Lung (tissue), 12 donors: Measurements from ENCODE around the gene PEX11G. TPM values are rescaled to one million over a fixed set of nuclear protein-coding genes. Genes with fewer than 3 reads are reported as not detected.

Source experiments
- ATAC-seq: fragments of 200-7000 bp; cut with Tn5 transposase; one replicate; pipeline ENCODE4 v1.9.1; 2020; ENCODE audit warnings: moderate number of reproducible peaks; ENCODE audit not compliant: insufficient read depth, low FRiP score
- DNase-seq, 3 donors: peaks; one replicate each; pipeline ENCODE4 v3.0.0-alpha.2; 2013 to 2017
- H3K27ac ChIP-seq, 2 donors: one replicate each; pipeline ENCODE4 v1.5.1; 2013; ENCODE audit warnings: mild to moderate bottlenecking in 2 of 2, moderate library complexity in 2 of 2, control low read depth in 1 of 2, inconsistent platforms in 1 of 2, low read depth in 1 of 2, low read length in 1 of 2
- H3K27me3 ChIP-seq, 3 donors: one replicate each; pipeline ENCODE4 v1.5.1; 2013; ENCODE audit warnings: low read length in 2 of 3; ENCODE audit not compliant: control insufficient read depth in 3 of 3, insufficient read depth in 3 of 3
- H3K36me3 ChIP-seq, 4 donors: one replicate each; pipeline ENCODE4 v1.5.1; 2013; ENCODE audit warnings: low read length in 4 of 4, mild to moderate bottlenecking in 1 of 4, moderate library complexity in 1 of 4; ENCODE audit not compliant: control insufficient read depth in 4 of 4, insufficient read depth in 4 of 4
- H3K4me1 ChIP-seq, 5 donors: one replicate each; pipeline ENCODE4 v1.5.1; 2013; ENCODE audit warnings: low read length in 5 of 5, mild to moderate bottlenecking in 2 of 5, moderate library complexity in 1 of 5; ENCODE audit not compliant: control insufficient read depth in 5 of 5, insufficient read depth in 5 of 5
- H3K4me3 ChIP-seq: one replicate; pipeline ENCODE4 v1.5.1; 2013; ENCODE audit warnings: mild to moderate bottlenecking, control low read depth, moderate library complexity
- H3K9ac ChIP-seq, 2 donors: one replicate each; pipeline ENCODE4 v1.5.1; 2013; ENCODE audit warnings: low read length in 2 of 2, control low read depth in 1 of 2; ENCODE audit not compliant: insufficient read depth in 1 of 2
- H3K9me3 ChIP-seq, 4 donors: one replicate each; pipeline ENCODE4 v1.5.1; 2013; ENCODE audit warnings: low read length in 3 of 4, mild to moderate bottlenecking in 1 of 4, moderate library complexity in 1 of 4; ENCODE audit not compliant: control insufficient read depth in 4 of 4, insufficient read depth in 3 of 4
- WGBS, 2 donors: extraction: QIAGEN DNeasy Blood & Tissue Kit; methylation state at CpG; one replicate each; pipeline ENCODE4 v1.1.7; 2013; 5-methylcytosine and 5-hydroxymethylcytosine counted together
- polyA plus RNA-seq, 2 donors: library from polyadenylated mRNA; stranded (reverse); fragments of 200-250 nt; gene quantifications; one replicate each; pipeline ENCODE4 v1.2.1, GENCODE V29; 2013
- total RNA-seq, 2 donors: library from RNA; depleted of rRNA in 1 of 2; stranded (reverse); fragments of >200 nt in 1 of 2; gene quantifications; one replicate each; pipeline ENCODE4 v1.2.1, GENCODE V29; 2014 to 2021
- TF ChIP-seq, protein P1 (sequence below): IDR thresholded peaks from 2 replicates; pipeline ENCODE4 v1.5.1; 2012; ENCODE audit warnings: mild to moderate bottlenecking; ENCODE audit errors: control extremely low read depth, extremely low read depth
- donor health status: control.
- donor health status: control.
- donor health status: Bipolar disorder and iron deficiency.
- donor health status: healthy.
- donor health status: DM: yes; HTN: yes; CAD: no.

The PEX11G gene
- total and polyA plus RNA-seq, 4 donors, result 4.1 to 11.1 (median 7.5) TPM

DNA sequence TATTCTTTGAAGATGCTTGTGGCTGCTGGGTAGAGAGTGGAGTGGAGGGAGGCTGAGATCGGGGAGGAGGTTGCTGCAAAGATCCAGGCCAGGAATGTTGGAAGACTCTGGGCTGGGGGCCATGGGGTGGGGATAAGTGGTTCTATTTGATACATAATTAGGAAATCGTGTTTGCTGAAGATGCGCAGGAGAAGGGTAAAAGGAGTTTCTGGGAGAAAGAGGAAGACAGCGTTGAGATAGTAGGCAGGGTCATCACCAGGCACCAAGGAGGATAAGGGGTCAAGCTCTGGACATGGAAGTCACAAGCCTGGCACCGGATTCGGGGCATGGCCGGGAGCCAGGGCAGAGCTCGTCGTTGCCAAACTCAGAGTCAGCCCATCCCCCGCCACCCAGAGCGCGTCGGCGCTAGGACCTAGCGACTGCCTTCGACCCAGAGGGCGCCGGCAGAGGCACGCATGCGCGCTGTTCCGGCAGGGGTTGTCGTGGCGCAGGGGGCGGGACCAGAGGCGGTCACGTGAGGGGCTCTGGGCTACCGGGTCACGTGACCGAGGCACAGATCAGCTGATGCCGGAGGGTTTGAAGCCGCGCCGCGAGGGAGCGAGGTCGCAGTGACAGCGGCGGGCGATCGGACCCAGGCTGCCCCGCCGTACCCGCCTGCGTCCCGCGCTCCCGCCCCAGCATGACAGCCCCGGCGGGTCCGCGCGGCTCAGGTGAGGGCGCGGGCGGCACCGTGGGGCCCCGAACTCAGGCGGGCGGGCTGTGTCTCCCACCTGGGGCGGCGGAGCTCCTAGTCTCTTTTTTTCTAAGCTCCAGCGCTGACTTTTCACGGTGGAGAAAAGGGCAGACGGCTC lies 33.5 kb upstream of the PEX11G start, which contains the start of gene MCOLN1:
TSS of gene MCOLN1 (plus strand) at position 553 of the 851 bp plus-strand sequence. CDS start at position 680, 127 bp downstream.
- no peaks in the 10 kb centered on the region for H3K27me3 ChIP-seq
- 1% methylated on average over 50 to 65 of the region's 65 CpGs for WGBS, 2 donors
- TF ChIP-seq, protein P1, sequence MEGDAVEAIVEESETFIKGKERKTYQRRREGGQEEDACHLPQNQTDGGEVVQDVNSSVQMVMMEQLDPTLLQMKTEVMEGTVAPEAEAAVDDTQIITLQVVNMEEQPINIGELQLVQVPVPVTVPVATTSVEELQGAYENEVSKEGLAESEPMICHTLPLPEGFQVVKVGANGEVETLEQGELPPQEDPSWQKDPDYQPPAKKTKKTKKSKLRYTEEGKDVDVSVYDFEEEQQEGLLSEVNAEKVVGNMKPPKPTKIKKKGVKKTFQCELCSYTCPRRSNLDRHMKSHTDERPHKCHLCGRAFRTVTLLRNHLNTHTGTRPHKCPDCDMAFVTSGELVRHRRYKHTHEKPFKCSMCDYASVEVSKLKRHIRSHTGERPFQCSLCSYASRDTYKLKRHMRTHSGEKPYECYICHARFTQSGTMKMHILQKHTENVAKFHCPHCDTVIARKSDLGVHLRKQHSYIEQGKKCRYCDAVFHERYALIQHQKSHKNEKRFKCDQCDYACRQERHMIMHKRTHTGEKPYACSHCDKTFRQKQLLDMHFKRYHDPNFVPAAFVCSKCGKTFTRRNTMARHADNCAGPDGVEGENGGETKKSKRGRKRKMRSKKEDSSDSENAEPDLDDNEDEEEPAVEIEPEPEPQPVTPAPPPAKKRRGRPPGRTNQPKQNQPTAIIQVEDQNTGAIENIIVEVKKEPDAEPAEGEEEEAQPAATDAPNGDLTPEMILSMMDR, result peak; percentile 41
- DNase-seq (peak; percentile 98 to 99 (median 99)), ATAC-seq (peak; percentile 92)
- H3K9ac ChIP-seq, result peak within 1 kb of the TSS in 1 of 2 donors; percentile 53
- peak within 1 kb of the TSS; percentile 7 to 34 for H3K27ac ChIP-seq
- peak within 1 kb of the TSS; percentile 75 for H3K4me3 ChIP-seq
- H3K36me3 ChIP-seq, result peaks cover 5 to 32% (median 9%) of the 10 kb centered on the region in 4 donors
- H3K4me1 ChIP-seq, result peaks cover 0 to 16% (median 0%) of the 10 kb centered on the region in 5 donors
- no peaks in the 10 kb centered on the region for H3K9me3 ChIP-seq

- ATAC-seq, result no peak
- Histone ChIP-seq H3K4me3 (no peak overlapping the region), H3K27me3 (no peaks in the 10 kb centered on the region), H3K4me1 (peaks cover 0 to 23% (median 5%) of the 10 kb centered on the region in 5 donors), H3K9ac (peak overlapping the region in 1 of 2 donors; percentile 53), H3K27ac (peak overlapping the region in 1 of 2 donors; percentile 7), H3K36me3 (peaks cover 3 to 31% (median 5%) of the 10 kb centered on the region in 4 donors), H3K9me3 (no peaks in the 10 kb centered on the region)
- WGBS, 2 donors, result 58 to 59% methylated on average over 10 of the region's 10 CpGs
- TF ChIP-seq, protein P1, result no peak
- no peak for DNase-seq
Measured at GRCh38 chr19:7521551-7522071, 32.8 kb upstream of the PEX11G start.

DNA sequence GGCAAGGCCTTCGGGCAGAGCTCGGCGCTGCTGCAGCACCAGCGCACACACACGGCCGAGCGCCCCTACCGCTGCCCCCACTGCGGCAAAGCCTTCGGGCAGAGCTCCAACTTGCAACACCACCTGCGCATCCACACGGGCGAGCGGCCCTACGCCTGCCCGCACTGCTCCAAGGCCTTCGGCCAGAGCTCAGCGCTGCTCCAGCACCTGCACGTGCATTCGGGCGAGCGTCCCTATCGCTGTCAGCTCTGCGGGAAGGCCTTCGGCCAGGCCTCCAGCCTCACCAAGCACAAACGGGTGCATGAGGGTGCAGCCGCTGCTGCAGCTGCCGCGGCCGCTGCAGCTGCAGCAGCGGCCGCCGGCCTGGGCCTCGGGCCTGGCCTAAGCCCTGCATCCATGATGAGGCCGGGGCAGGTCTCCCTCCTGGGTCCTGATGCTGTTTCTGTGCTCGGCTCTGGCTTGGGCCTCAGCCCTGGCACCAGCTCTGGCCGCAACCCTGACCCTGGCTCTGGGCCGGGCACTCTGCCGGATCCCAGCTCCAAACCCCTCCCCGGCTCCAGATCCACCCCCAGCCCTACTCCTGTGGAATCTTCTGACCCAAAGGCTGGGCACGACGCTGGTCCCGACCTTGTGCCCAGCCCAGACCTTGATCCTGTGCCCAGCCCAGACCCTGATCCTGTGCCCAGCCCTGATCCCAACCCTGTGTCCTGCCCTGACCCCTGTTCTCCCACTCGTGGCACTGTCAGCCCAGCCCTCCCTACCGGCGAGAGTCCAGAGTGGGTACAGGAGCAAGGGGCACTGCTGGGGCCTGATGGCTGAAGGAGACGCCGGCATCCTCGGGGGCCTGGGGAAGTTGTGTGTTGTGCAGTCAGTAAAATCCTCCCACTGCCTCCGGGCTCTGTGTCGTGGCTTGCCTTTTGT lies 31.6 kb upstream of the PEX11G start:
- TF ChIP-seq, protein P1, result no peak
- no peak overlapping the region for H3K4me3 ChIP-seq
- H3K9me3 ChIP-seq, result no peaks in the 10 kb centered on the region
- H3K4me1 ChIP-seq, result peaks cover 0 to 28% (median 7%) of the 10 kb centered on the region in 5 donors
- no peak for DNase-seq
- no peak overlapping the region for H3K27ac ChIP-seq
- no peaks in the 10 kb centered on the region for H3K27me3 ChIP-seq
- no peak overlapping the region for H3K9ac ChIP-seq
- peaks cover 3 to 26% (median 5%) of the 10 kb centered on the region in 4 donors for H3K36me3 ChIP-seq
- ATAC-seq, result no peak
- 92 to 96% methylated on average over 51 of the region's 51 CpGs for whole genome bisulfite sequencing, 2 donors
